ENCODE results near the gene MLLT3. TPM values are rescaled to one million over a fixed set of nuclear protein-coding genes. Genes with fewer than 3 reads are reported as not detected.

The MLLT3 gene
- polyA plus RNA-seq, 12 donors: 52.4 to 110 (median 69.0) TPM; not detected in 1

DNA sequence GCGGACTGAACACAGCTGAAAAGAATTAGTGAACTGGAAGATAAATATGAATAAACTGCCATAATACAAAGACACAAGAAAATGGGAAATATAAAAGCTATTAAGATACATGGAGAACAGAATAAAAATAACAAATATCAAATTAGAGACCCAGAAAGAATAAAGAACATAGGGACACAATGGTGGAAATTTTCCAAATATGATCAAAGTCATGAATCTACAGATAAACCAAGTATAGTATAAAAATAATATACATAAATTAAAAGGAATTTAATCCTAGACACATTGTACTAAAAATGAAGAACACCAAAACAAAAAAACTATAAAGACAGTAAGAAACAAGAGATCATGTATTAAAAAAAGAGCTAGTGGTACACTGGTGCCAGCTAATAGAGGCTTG is 194.9 kb downstream of the MLLT3 start:
- DNase-seq: no peak

DNA sequence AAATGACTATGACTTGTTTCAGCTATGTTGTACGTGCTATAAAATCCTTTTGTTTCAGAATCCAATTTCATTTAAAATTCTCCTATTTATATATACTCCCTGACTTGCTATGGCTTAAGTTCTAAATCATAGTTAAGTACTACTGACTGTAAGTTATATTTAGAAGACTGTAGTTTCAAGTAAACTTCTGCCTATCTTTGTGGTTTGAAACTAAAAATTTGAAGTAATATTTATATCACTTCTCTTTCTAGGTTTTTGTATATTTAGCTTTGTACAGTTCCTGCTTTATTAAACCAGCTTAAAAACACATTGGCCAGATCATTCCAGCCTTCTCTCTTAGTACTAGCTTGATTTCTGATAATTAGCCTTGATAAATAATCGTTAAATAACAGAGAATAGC is 196.3 kb downstream of the MLLT3 start:
- DNase-seq: no peak

DNA sequence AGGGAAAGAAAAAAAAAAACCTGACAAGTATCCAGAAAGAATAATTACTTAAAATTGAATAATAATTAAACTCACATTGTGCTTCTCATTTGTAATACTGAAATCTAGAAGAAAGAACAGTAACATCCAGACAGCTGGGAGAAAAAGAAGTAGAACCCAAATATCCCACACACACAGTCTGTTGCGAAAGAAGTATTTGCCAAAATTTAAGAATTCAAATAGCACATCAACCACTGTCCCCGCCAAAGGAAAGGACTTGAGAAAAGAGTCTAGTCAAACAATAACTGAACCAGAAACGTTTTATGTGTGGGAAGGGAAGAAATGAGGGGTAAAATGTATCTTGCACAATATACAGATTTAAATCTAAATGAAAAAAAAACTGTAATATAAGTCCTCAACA is 202.8 kb downstream of the MLLT3 start:
- no peak for DNase-seq

- no peak for DNase-seq
These were observed 203.8 kb downstream of the MLLT3 start for GRCh38 chr9:20418485-20418884.

- DNase-seq: no peak
These were observed 204.8 kb downstream of the MLLT3 start for GRCh38 chr9:20417373-20418080.

DNA sequence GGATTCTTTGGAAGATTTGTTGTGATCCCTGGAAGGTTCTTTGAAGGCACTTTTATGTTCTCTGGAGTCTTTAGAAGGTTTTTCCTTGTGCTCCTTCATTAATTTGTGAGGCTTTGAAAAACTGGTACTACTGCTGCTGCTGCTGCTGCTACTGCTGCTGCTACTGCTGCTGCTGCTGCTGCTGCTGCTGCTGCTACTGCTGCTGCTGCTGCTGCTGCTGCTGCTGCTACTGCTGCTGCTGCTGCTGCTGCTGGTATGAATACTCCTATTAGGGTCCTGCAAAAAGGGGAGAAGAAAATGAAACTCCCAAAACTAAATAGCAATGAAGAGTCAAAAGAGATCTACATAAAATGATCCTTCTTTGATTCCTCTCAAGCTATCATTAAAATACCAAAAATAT is 208.1 kb downstream of the MLLT3 start:
- no peak for DNase-seq

DNA sequence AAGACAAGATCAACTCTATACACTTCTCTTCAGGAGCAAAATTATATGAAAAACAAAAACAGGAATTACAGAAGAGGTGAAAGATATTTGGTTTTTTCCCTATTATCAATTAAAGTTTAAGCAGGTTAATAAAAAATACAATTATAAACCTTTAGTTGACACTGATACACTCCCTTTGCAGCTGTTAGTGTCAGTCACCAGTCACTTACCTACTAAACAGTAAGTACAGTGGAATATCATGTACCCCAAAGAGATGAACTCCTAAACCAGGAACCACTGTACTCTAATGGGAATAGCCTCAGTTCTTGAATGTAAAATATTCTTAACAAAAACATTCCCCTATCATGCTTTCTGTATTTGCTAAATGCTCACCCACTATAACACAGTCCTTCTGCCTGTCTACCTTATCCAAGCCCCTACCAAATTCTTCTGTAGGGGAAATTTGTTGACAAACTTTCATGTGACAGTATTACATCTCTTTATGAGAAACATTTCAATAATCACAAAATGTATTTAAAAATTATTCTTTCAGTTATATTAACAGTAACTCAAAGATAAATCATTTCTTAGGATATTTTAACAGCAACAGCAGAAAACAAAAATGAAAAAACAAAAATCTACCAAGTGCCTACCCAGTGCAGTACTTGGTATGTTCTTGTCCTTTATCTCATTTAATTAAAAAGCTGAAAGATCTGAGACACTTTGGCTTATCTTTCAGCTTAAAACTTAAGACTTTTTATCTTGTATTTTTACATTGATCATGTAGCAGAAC is 212.8 kb downstream of the MLLT3 start:
- no peak for DNase-seq

GRCh38 chr9:20408513-20408912 is 213.8 kb downstream of the MLLT3 start:
- no peak for DNase-seq

- DNase-seq: no peak
These were observed 215.3 kb downstream of the MLLT3 start for GRCh38 chr9:20407013-20407412.

DNA sequence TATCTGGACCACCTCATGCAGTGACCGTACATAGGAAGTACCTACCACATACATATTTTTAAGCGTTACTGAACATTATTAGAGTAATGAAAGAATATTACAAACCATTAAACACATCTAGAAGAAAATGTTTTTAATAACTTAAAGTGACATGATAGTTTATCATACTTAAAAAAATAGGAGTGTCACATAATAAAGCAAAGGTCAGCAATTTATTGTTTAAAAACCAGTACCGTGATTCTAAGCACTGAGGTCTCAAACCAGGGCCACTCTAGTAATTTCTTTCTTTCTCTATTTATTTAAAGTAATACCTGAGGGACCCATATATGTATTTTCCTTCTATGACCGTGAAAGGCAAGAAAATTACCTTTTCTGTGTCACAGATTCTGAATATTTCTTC is 216.0 kb downstream of the MLLT3 start:
- DNase-seq: no peak

GRCh38 chr9:20405616-20406015 is 216.7 kb downstream of the MLLT3 start:
- no peak for DNase-seq

DNA sequence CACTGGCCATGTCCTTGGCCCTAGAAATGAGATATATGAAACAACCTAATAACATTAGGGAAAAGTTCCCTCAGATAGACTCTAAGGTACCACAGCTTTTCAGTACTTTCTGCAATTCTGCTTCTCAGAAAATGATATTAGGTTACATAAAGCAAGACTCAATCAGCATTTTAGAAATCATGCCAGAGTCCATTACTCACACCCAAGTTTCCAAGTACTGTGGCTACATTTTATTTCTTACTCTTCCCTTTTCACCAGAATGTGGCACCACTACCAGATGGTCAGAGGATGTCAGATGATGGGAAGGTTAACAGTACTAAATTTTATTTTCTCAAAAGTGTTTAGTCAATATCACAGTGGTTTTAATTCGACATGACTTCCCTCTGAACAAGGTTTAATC is 217.2 kb downstream of the MLLT3 start:
- no peak for DNase-seq

GRCh38 chr9:20404192-20404813 is 218.0 kb downstream of the MLLT3 start:
- no peak for DNase-seq

DNA sequence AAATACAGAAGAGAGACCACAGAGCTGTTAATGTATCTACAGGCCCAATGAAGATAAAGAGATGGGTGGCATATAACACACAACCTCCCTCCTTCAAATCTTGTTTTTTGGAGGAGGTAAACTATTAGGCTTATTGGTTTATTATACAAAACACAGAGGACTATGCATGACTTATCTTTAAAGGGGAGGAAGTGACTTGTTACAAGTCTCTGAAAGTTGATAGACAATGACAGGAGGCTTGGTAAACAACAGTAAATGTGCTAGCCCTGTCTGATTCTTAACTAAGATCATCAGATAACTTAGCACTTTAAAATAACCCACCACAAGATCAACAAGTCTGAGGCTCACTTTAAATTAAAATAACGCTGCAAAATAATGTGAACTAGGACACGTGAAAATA is 219.0 kb downstream of the MLLT3 start:
- no peak for DNase-seq

GRCh38 chr9:20402273-20402875 is 219.9 kb downstream of the MLLT3 start:
- DNase-seq: no peak

- DNase-seq: no peak
These were observed 223.6 kb downstream of the MLLT3 start for GRCh38 chr9:20398536-20399338.

DNA sequence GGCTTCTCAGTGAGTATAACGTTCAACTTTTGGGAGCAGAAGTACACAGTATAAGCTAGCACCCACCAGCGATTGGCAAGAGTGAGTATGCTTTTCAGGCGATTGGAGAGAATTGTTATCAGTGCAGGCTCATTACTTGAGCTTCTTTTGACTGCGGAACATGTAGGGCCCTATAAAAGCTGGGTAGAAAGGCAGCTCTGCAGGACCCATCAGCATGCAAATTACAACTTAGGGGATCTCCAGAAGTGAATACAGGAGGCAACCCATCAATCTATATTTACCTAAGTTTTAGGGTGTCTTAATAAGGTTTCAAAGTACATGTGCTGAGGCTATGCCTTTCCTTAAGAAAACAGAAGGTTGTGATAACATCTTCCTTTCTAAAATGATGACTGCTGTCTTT is 225.0 kb downstream of the MLLT3 start:
- DNase-seq: no peak

DNA sequence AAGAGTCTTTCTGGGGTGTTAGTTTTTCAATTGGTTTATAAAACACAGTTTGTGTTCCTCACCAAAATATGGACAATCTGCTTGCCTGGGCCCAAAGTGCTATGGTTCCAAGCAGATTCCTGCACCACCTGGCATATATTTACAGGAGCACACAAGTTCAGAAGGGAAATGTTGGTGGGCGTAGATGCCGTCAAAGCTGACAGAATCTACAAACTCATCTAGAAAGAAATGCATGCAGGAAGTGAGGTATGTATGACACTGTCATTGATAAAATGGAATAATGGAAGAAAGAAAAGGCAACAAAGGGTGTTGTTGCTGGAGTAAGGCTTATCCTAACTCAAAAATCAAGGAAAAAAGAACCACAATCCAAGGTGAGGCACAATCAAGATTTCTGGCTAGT is 225.8 kb downstream of the MLLT3 start:
- no peak for DNase-seq

DNA sequence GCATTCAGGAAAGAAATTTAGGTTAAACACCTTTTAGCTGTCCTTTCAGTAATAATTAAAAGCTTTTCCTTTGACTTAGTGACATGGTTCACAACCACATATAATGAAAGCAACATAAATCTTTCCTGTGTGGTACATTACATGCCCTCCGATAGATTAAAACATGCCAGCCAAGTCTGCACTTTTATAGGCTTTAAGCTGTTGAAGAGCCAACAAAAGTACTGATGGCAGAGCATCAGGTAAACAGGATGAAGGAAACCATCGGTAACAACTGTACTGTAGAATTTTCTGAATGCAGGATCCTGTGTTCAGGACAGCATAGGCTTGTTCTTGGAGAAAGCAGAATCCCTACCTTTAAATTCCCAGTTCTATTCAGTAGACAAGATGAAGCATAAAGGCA is 226.6 kb downstream of the MLLT3 start:
- no peak for DNase-seq

GRCh38 chr9:20394969-20395368 is 227.3 kb downstream of the MLLT3 start:
- DNase-seq: no peak

GRCh38 chr9:20391208-20391607 is 231.1 kb downstream of the MLLT3 start:
- no peak for DNase-seq

- no peak for DNase-seq
These were observed 231.9 kb downstream of the MLLT3 start for GRCh38 chr9:20390400-20390799.

Data from muscle of arm (tissue), 12 donors.